OCI-M2 (cell line): ENCODE measurements around the gene ADCYAP1R1.

ENCODE experiments used
- DNase-seq: peaks from one replicate; lab custom pipeline; 2025; ENCODE audit not compliant: unreplicated experiment; lab: John Stamatoyannopoulos, UW

ADCYAP1R1 gene

GRCh38 chr7:31104361-31105255, 52.5 kb downstream of the ADCYAP1R1 start:
- no peak for DNase-seq

- DNase-seq, result no peak
Observed at GRCh38 chr7:31105256-31105950, 53.3 kb downstream of the ADCYAP1R1 start.

- no peak for DNase-seq
Observed at GRCh38 chr7:31106303-31107105, 54.4 kb downstream of the ADCYAP1R1 start.

- no peak for DNase-seq
Observed at GRCh38 chr7:31107106-31108090, 55.3 kb downstream of the ADCYAP1R1 start.

- DNase-seq, result no peak
Observed at GRCh38 chr7:31108097-31108657, 56.1 kb downstream of the ADCYAP1R1 start.

- no peak for DNase-seq
Observed at GRCh38 chr7:31109751-31110150, 57.6 kb downstream of the ADCYAP1R1 start.

GRCh38 chr7:31110331-31111108, 58.4 kb downstream of the ADCYAP1R1 start:
- DNase-seq, result no peak

- DNase-seq, result no peak
Observed at GRCh38 chr7:31111109-31111451, 59.0 kb downstream of the ADCYAP1R1 start.

GRCh38 chr7:31113660-31114059, 61.6 kb downstream of the ADCYAP1R1 start:
- no peak for DNase-seq

GRCh38 chr7:31114593-31115343, 62.7 kb downstream of the ADCYAP1R1 start:
- DNase-seq, result no peak

- DNase-seq, result no peak
Observed at GRCh38 chr7:31116615-31117014, 64.5 kb downstream of the ADCYAP1R1 start.

- DNase-seq, result no peak
Observed at GRCh38 chr7:31119249-31119648, 67.1 kb downstream of the ADCYAP1R1 start.

- DNase-seq, result no peak
Observed at GRCh38 chr7:31120800-31121513, 68.8 kb downstream of the ADCYAP1R1 start.

GRCh38 chr7:31121601-31122000, 69.5 kb downstream of the ADCYAP1R1 start:
- no peak for DNase-seq

- DNase-seq, result no peak
Observed at GRCh38 chr7:31122649-31123058, 70.5 kb downstream of the ADCYAP1R1 start.

- no peak for DNase-seq
Observed at GRCh38 chr7:31123321-31123720, 71.2 kb downstream of the ADCYAP1R1 start.

- DNase-seq, result no peak
Observed at GRCh38 chr7:31123726-31124125, 71.6 kb downstream of the ADCYAP1R1 start.

GRCh38 chr7:31125171-31125570, 73.1 kb downstream of the ADCYAP1R1 start:
- no peak for DNase-seq
